Measurements from ENCODE around the gene VPS37B. TPM values are rescaled to one million over a fixed set of nuclear protein-coding genes. Genes with fewer than 3 reads are reported as not detected.

The VPS37B gene
- total RNA-seq, 1 experiment from 2014 or later = 37.6 TPM

- TF ChIP-seq CTCF (IDR thresholded peaks at IDR 0.05; ENCODE audit: unreplicated experiment) = no peak
- ChIA-PET CTCF (interaction anchor here (0.6 to 11.1 kb wide), 31 partner anchors 10 to 473 kb away, joined by 3 to 230 read pairs (median 5); partner anchors contain the start of genes ARL6IP4 and OGFOD2), POLR2A (interaction anchor here (0.6 to 2.1 kb wide), 10 partner anchors 9 to 288 kb away, joined by 3 to 10 read pairs (median 3); no protein-coding TSS in a partner anchor)
- Mint-ChIP-seq H3K4me1 (ENCODE audit: insufficient read depth, unreplicated experiment) (peaks cover 6% of the 10 kb centered on the region), H3K27ac (ENCODE audit: low read depth, unreplicated experiment) (no peak overlapping the region), H3K9me3 (ENCODE audit: unreplicated experiment) (no peaks in the 10 kb centered on the region), H3K36me3 (ENCODE audit: insufficient read depth, unreplicated experiment) (peaks cover 35% of the 10 kb centered on the region), H3K4me3 (ENCODE audit: unreplicated experiment) (no peak overlapping the region), H3K27me3 (ENCODE audit: insufficient read depth, unreplicated experiment) (no peaks in the 10 kb centered on the region)
- DNase-seq (ENCODE audit: unreplicated experiment) = no peak
- intact Hi-C loops (cut with micrococcal nuclease) = loop anchor here (1.0 to 5.0 kb wide), 3 partner anchors 69 to 377 kb away; no protein-coding TSS in a partner anchor
- BruUV-seq (replicated peaks) = TSS peak; percentile 18
These were observed 34.9 kb downstream of the VPS37B start for GRCh38 chr12:122860854-122861586.

GRCh38 chr12:122860040-122860853 is 35.7 kb downstream of the VPS37B start:
- no peaks in the 10 kb centered on the region for H3K9me3 Mint-ChIP-seq (ENCODE audit: unreplicated experiment)
- BruUV-seq (replicated peaks) = no TSS peak
- H3K4me1 Mint-ChIP-seq (ENCODE audit: insufficient read depth, unreplicated experiment) = peaks cover 6% of the 10 kb centered on the region
- H3K27me3 Mint-ChIP-seq (ENCODE audit: insufficient read depth, unreplicated experiment) = no peaks in the 10 kb centered on the region
- no peak overlapping the region for H3K27ac Mint-ChIP-seq (ENCODE audit: low read depth, unreplicated experiment)
- intact Hi-C loops (cut with micrococcal nuclease) = loop anchor here (1.0 to 5.0 kb wide), 3 partner anchors 68 to 378 kb away; no protein-coding TSS in a partner anchor
- no peak overlapping the region for H3K4me3 Mint-ChIP-seq (ENCODE audit: unreplicated experiment)
- peaks cover 27% of the 10 kb centered on the region for H3K36me3 Mint-ChIP-seq (ENCODE audit: insufficient read depth, unreplicated experiment)
- peak; percentile 79 for DNase-seq (ENCODE audit: unreplicated experiment)
- peak; percentile 85 for TF ChIP-seq CTCF (IDR thresholded peaks at IDR 0.05; ENCODE audit: unreplicated experiment)
- CTCF ChIA-PET = interaction anchor here (0.6 to 11.1 kb wide), 33 partner anchors 9 to 378 kb away, joined by 3 to 230 read pairs (median 4); partner anchors contain the start of genes ARL6IP4 and OGFOD2
- POLR2A ChIA-PET = interaction anchor here (0.6 to 2.1 kb wide), 10 partner anchors 8 to 372 kb away, joined by 3 to 10 read pairs (median 3); partner anchors contain the start of gene MPHOSPH9

GRCh38 chr12:122859303-122860039 is 36.5 kb downstream of the VPS37B start:
- intact Hi-C loops (cut with micrococcal nuclease) = loop anchor here (1.0 to 5.0 kb wide), 3 partner anchors 67 to 379 kb away; no protein-coding TSS in a partner anchor
- DNase-seq (ENCODE audit: unreplicated experiment) = no peak
- no peak overlapping the region for H3K4me3 Mint-ChIP-seq (ENCODE audit: unreplicated experiment)
- H3K27me3 Mint-ChIP-seq (ENCODE audit: insufficient read depth, unreplicated experiment) = no peaks in the 10 kb centered on the region
- BruUV-seq (replicated peaks) = no TSS peak
- POLR2A ChIA-PET = interaction anchor here (0.6 to 2.0 kb wide), 4 partner anchors 28 to 373 kb away, joined by 3 to 5 read pairs (median 4); partner anchors contain the start of gene MPHOSPH9
- CTCF ChIA-PET = interaction anchor here (0.7 to 11.1 kb wide), 16 partner anchors 9 to 379 kb away, joined by 3 to 230 read pairs (median 4); partner anchors contain the start of gene OGFOD2
- no peaks in the 10 kb centered on the region for H3K9me3 Mint-ChIP-seq (ENCODE audit: unreplicated experiment)
- H3K27ac Mint-ChIP-seq (ENCODE audit: low read depth, unreplicated experiment) = no peak overlapping the region
- H3K36me3 Mint-ChIP-seq (ENCODE audit: insufficient read depth, unreplicated experiment) = peaks cover 19% of the 10 kb centered on the region
- H3K4me1 Mint-ChIP-seq (ENCODE audit: insufficient read depth, unreplicated experiment) = peaks cover 6% of the 10 kb centered on the region
- TF ChIP-seq CTCF (IDR thresholded peaks at IDR 0.05; ENCODE audit: unreplicated experiment) = no peak

Data from MCF 10A (cell line).